A673 (cell line): ENCODE data around the gene RNU5D-1. TPM values are rescaled to one million over a fixed set of nuclear protein-coding genes. Genes with fewer than 3 reads are reported as not detected.

Source experiments
- BruUV-seq: library from RNA; stranded (reverse); fragments of 400-500 nt; replicated peaks from 2 replicates; lab custom pipeline; 2021; lab: Mats Ljungman, UMichigan
- CTCF ChIA-PET: fragments of 300-600 bp; sonication (Branson Sonifier 250); formaldehyde crosslinking; loops from one replicate; lab custom pipeline; 2022; ENCODE audit warnings: antibody characterized with exemption; lab: Charles Lee
- POLR2A ChIA-PET: fragments of 300-600 bp; sonication (Branson Sonifier 250); formaldehyde crosslinking; loops from one replicate; lab custom pipeline; 2022; ENCODE audit warnings: antibody characterized with exemption; ENCODE audit not compliant: low non-redundant PET; lab: Charles Lee
- DNase-seq: peaks from one replicate; pipeline ENCODE4 v3.0.0-alpha.2; 2015; ENCODE audit warnings: low spot score
- H3K27ac ChIP-seq: fragments of 200-600 bp; sonication (generic); 2 replicates; pipeline ENCODE4 v1.5.1; 2016; ENCODE audit warnings: mixed run types, low read depth, mild to moderate bottlenecking, mixed read lengths, antibody characterized with exemption, low read length; ENCODE audit not compliant: poor library complexity, severe bottlenecking
- H3K27me3 ChIP-seq: fragments of 200-600 bp; sonication (generic); replicated peaks from 2 replicates; pipeline ENCODE4 v1.6.1; 2017; ENCODE audit warnings: mixed run types, low read depth, mild to moderate bottlenecking, mixed read lengths, antibody characterized with exemption, low read length; ENCODE audit not compliant: insufficient read depth, poor library complexity
- H3K36me3 ChIP-seq: fragments of 200-600 bp; sonication (generic); 2 replicates; pipeline ENCODE4 v1.6.1; 2016; ENCODE audit warnings: mixed run types, mild to moderate bottlenecking, mixed read lengths, antibody characterized with exemption, low read length; ENCODE audit not compliant: insufficient read depth, poor library complexity, severe bottlenecking
- H3K4me1 ChIP-seq: fragments of 200-600 bp; sonication (generic); 2 replicates; pipeline ENCODE4 v1.6.1; 2017; ENCODE audit warnings: mixed run types, mild to moderate bottlenecking, mixed read lengths, antibody characterized with exemption, low read length; ENCODE audit not compliant: insufficient read depth, poor library complexity, severe bottlenecking
- H3K4me3 ChIP-seq: fragments of 200-600 bp; sonication (generic); 2 replicates; pipeline ENCODE4 v1.5.1; 2016; ENCODE audit warnings: low read depth, mixed run types, mild to moderate bottlenecking, mixed read lengths, low read length; ENCODE audit not compliant: poor library complexity, severe bottlenecking
- H3K9me3 ChIP-seq: fragments of 200-600 bp; sonication (generic); 2 replicates; pipeline ENCODE4 v1.6.1; 2016; ENCODE audit warnings: mixed run types, low read depth, mild to moderate bottlenecking, mixed read lengths, antibody characterized with exemption, low read length; ENCODE audit not compliant: poor library complexity, severe bottlenecking
- CTCF ChIP-seq: fragments of 300-800, 200-600 bp; sonication (generic); conservative IDR thresholded peaks from 2 replicates; pipeline ENCODE4 v1.5.1; 2017; ENCODE audit warnings: low read depth, mild to moderate bottlenecking, antibody characterized with exemption, low read length, moderate library complexity, mixed read lengths
- EZH2 ChIP-seq: fragments of 200-600 bp; sonication (generic); IDR thresholded peaks from 2 replicates; pipeline ENCODE4 v1.6.1; 2017; ENCODE audit warnings: borderline replicate concordance, low read depth, mild to moderate bottlenecking, mixed read lengths, antibody characterized with exemption, low read length; ENCODE audit not compliant: poor library complexity, severe bottlenecking
- intact Hi-C: fragments of 100-400 bp; cut with micrococcal nuclease; formaldehyde crosslinking; loops from one replicate; pipeline ENCODE4 v1.10.0; 2022; ENCODE audit not compliant: unreplicated experiment
- total RNA-seq: library from RNA; stranded (reverse); gene quantifications from 2 replicates; pipeline ENCODE4 v1.2.3, GENCODE V29; 2021

Gene RNU5D-1
- total RNA-seq, 1 experiment from 2014 or later, result not detected

GRCh38 chr1:44733784-44734183, 2.8 kb upstream of the RNU5D-1 start:
- TF ChIP-seq EZH2 (no peak), CTCF (no peak)
- CTCF ChIA-PET, result no interaction called here
- Histone ChIP-seq H3K4me3 (no peak overlapping the region), H3K36me3 (no peaks in the 10 kb centered on the region), H3K27ac (no peak overlapping the region), H3K27me3 (no peaks in the 10 kb centered on the region), H3K9me3 (no peaks in the 10 kb centered on the region), H3K4me1 (peaks cover 4% of the 10 kb centered on the region)
- intact Hi-C loops, result loop anchor here (5.0 to 10.0 kb wide), 2 partner anchors 279 to 571 kb away; partner anchors contain the start of genes HECTD3 and UROD
- POLR2A ChIA-PET, result no interaction called here
- DNase-seq, result no peak
- BruUV-seq, result no TSS peak

- peaks cover 4% of the 10 kb centered on the region for H3K4me1 ChIP-seq
- no peaks in the 10 kb centered on the region for H3K9me3 ChIP-seq
- H3K27ac ChIP-seq, result no peak overlapping the region
- no peaks in the 10 kb centered on the region for H3K36me3 ChIP-seq
- DNase-seq, result no peak
- no peaks in the 10 kb centered on the region for H3K27me3 ChIP-seq
- intact Hi-C loops, result loop anchor here (5.0 to 10.0 kb wide), 2 partner anchors 279 to 571 kb away; partner anchors contain the start of genes HECTD3 and UROD
- CTCF ChIA-PET, result no interaction called here
- TF ChIP-seq EZH2 (no peak), CTCF (no peak)
- no TSS peak for BruUV-seq
- POLR2A ChIA-PET, result interaction anchor here (0.5 kb wide), 1 partner anchor 15 kb away, joined by 16 read pairs; no protein-coding TSS in a partner anchor
- H3K4me3 ChIP-seq, result no peak overlapping the region
Observed at GRCh38 chr1:44733365-44733764, 2.4 kb upstream of the RNU5D-1 start.

- Histone ChIP-seq H3K4me3 (no peak overlapping the region), H3K27ac (no peak overlapping the region), H3K4me1 (peaks cover 8% of the 10 kb centered on the region), H3K9me3 (no peaks in the 10 kb centered on the region), H3K36me3 (no peaks in the 10 kb centered on the region), H3K27me3 (no peaks in the 10 kb centered on the region)
- BruUV-seq, result no TSS peak
- POLR2A ChIA-PET, result no interaction called here
- CTCF ChIA-PET, result no interaction called here
- no peak for DNase-seq
- intact Hi-C loops, result no loop called here
- TF ChIP-seq EZH2, result no peak
Observed at GRCh38 chr1:44724955-44725698, 5.8 kb downstream of the RNU5D-1 start.
